ENCODE measurements around the gene LDAH.

LDAH gene

GRCh38 chr2:20678086-20678395, 144.9 kb downstream of the LDAH start:
- DNase-seq, result no peak

GRCh38 chr2:20677301-20678085, 145.4 kb downstream of the LDAH start:
- no peak for DNase-seq

- no peak for DNase-seq
Measured at GRCh38 chr2:20676353-20677215, 146.3 kb downstream of the LDAH start.

GRCh38 chr2:20675701-20676352, 147.1 kb downstream of the LDAH start:
- no peak for DNase-seq

GRCh38 chr2:20674974-20675679, 147.8 kb downstream of the LDAH start:
- DNase-seq, result no peak

- no peak for DNase-seq
Measured at GRCh38 chr2:20674309-20674965, 148.5 kb downstream of the LDAH start.

- DNase-seq, result no peak
Measured at GRCh38 chr2:20673686-20674308, 149.1 kb downstream of the LDAH start.

GRCh38 chr2:20672201-20672951, 150.5 kb downstream of the LDAH start:
- no peak for DNase-seq

- DNase-seq, result no peak
Measured at GRCh38 chr2:20671736-20672080, 151.2 kb downstream of the LDAH start.

GRCh38 chr2:20671036-20671735, 151.7 kb downstream of the LDAH start:
- DNase-seq, result no peak

GRCh38 chr2:20670315-20671035, 152.4 kb downstream of the LDAH start:
- no peak for DNase-seq

- no peak for DNase-seq
Measured at GRCh38 chr2:20669562-20670314, 153.2 kb downstream of the LDAH start.

GRCh38 chr2:20668871-20669475, 153.9 kb downstream of the LDAH start:
- no peak for DNase-seq

- DNase-seq, result no peak
Measured at GRCh38 chr2:20668451-20668850, 154.4 kb downstream of the LDAH start.

- no peak for DNase-seq
Measured at GRCh38 chr2:20667531-20668401, 155.1 kb downstream of the LDAH start.

- no peak for DNase-seq
Measured at GRCh38 chr2:20667151-20667530, 155.8 kb downstream of the LDAH start.

GRCh38 chr2:20666304-20667150, 156.4 kb downstream of the LDAH start, which contains the start of gene GDF7:
GDF7 (plus strand) TSS chr2:20667144; CDS start chr2:20667240, 96 bp downstream.
- DNase-seq, result no peak

All from effector CD8-positive, alpha-beta T cell (primary cell).